GM21423 (cell line): ENCODE results near the gene SAFB2.

Experiments used
- ATAC-seq: cut with Tn5 transposase; IDR thresholded peaks from one replicate; pipeline ENCODE4 v1.9.1; 2021; ENCODE audit warnings: mild to moderate bottlenecking, moderate library complexity; ENCODE audit not compliant: unreplicated experiment

The SAFB2 gene

GRCh38 chr19:5553892-5554291 lies 68.7 kb downstream of the SAFB2 start:
- ATAC-seq: no peak

- no peak for ATAC-seq
Measured at GRCh38 chr19:5547881-5548280, 74.7 kb downstream of the SAFB2 start.

- ATAC-seq: no peak
Measured at GRCh38 chr19:5545984-5546383, 76.6 kb downstream of the SAFB2 start.

- no peak for ATAC-seq
Measured at GRCh38 chr19:5545051-5545450, 77.5 kb downstream of the SAFB2 start.

GRCh38 chr19:5542665-5543064 lies 79.9 kb downstream of the SAFB2 start:
- no peak for ATAC-seq

GRCh38 chr19:5541456-5541855 lies 81.1 kb downstream of the SAFB2 start:
- ATAC-seq: no peak

GRCh38 chr19:5540208-5540607 lies 82.4 kb downstream of the SAFB2 start:
- no peak for ATAC-seq

GRCh38 chr19:5537870-5538269 lies 84.7 kb downstream of the SAFB2 start:
- no peak for ATAC-seq
